Heart left ventricle (tissue), 16 donors: ENCODE results near the gene ULK4. TPM values are rescaled to one million over a fixed set of nuclear protein-coding genes. Genes with fewer than 3 reads are reported as not detected.
"Not testable (repeated sequence)": the region's sequence is repeated elsewhere in the genome, so short reads cannot be mapped to it uniquely, and the experiment has no call there.

Experiments used
- ATAC-seq, 4 donors: fragments of 200-7000 bp; cut with Tn5 transposase; one replicate each; pipeline ENCODE4 v1.9.1; 2020 to 2022; ENCODE audit warnings: moderate library complexity in 4 of 4, mild to moderate bottlenecking in 3 of 4, moderate number of reproducible peaks in 1 of 4
- DNase-seq, 5 donors: peaks; one replicate each; pipeline ENCODE4 v3.0.0-alpha.2; 2020
- H3K27ac ChIP-seq, 12 donors: fragments of 200-600 bp; sonication (generic) in 4 of 12; one replicate each; pipeline versions ENCODE4 v1.5.0 to v1.8.0; 2016 to 2022; ENCODE audit warnings: mild to moderate bottlenecking in 2 of 12
- H3K27me3 ChIP-seq, 9 donors: fragments of 200-600 bp; sonication (generic) in 2 of 9; one replicate each; pipeline versions ENCODE4 v1.5.1 to v1.8.0; 2016 to 2022; ENCODE audit warnings: mild to moderate bottlenecking in 3 of 9
- H3K36me3 ChIP-seq, 9 donors: fragments of 200-600 bp; sonication (generic) in 2 of 9; one replicate each; pipeline versions ENCODE4 v1.5.0 to v1.8.0; 2018 to 2022; ENCODE audit warnings: mild to moderate bottlenecking in 2 of 9
- H3K4me1 ChIP-seq, 12 donors: fragments of 200-600 bp; sonication (generic) in 4 of 12; one replicate each; pipeline versions ENCODE4 v1.5.0 to v1.8.0; 2016 to 2022; ENCODE audit warnings: mild to moderate bottlenecking in 3 of 12
- H3K4me3 ChIP-seq, 12 donors: fragments of 200-600 bp; sonication (generic) in 4 of 12; one replicate each; pipeline versions ENCODE4 v1.5.0 to v1.8.0; 2017 to 2022; ENCODE audit warnings: mild to moderate bottlenecking in 9 of 12, moderate library complexity in 4 of 12
- H3K9me3 ChIP-seq, 12 donors: fragments of 200-600 bp; sonication (generic) in 4 of 12; one replicate each; pipeline versions ENCODE4 v1.5.0 to v1.8.0; 2016 to 2022; ENCODE audit warnings: mild to moderate bottlenecking in 1 of 12
- CTCF ChIP-seq, 12 donors: fragments of 200-600 bp; sonication (generic) in 4 of 12; IDR thresholded peaks; one replicate each; pipeline versions ENCODE4 v1.5.0 to v1.8.0; 2018 to 2022; ENCODE audit warnings: antibody characterized with exemption in 12 of 12, mild to moderate bottlenecking in 5 of 12
- POLR2A ChIP-seq, 2 donors: fragments of 450-650 bp; IDR thresholded peaks; one replicate each; pipeline ENCODE4 v1.6.1; 2017; ENCODE audit warnings: antibody characterized with exemption in 2 of 2, mild to moderate bottlenecking in 2 of 2, moderate library complexity in 2 of 2
- WGBS, 4 donors: extraction: QIAGEN DNeasy Blood & Tissue Kit in 2 of 4; methylation state at CpG; one replicate each; pipeline versions ENCODE4 v1.1.5 to v1.1.7; 2013 to 2018; 5-methylcytosine and 5-hydroxymethylcytosine counted together
- intact Hi-C, 10 donors: fragments of 100-400 bp; cut with DNase I; formaldehyde crosslinking; loops; one replicate each; pipeline versions ENCODE4 v1.11.1 to v1.14.2; 2022
- polyA plus RNA-seq, 2 donors: library from polyadenylated mRNA; stranded (reverse); fragments of 200-250 nt; gene quantifications; one replicate each; pipeline ENCODE4 v1.2.3, GENCODE V29; 2013
- total RNA-seq, 9 donors: library from RNA; depleted of rRNA in 2 of 9; stranded (reverse); fragments of >200 nt in 2 of 9; fragmentation: NEBNext Ultra II Directional in 3 of 9; extraction: Animal tissue kit (Norgen Biotek cat#: 25700) in 3 of 9; gene quantifications; one replicate each; pipeline versions ENCODE4 v1.1.0 to v1.2.4, GENCODE V29; 2016 to 2023
- donor health status: ischemic (EF 13 %, LVEDD 7.1; RV severe dilation, severe dysfunction).
- donor health status: healthy with polysubstance abuse.
- donor health status: DM: no; HTN: yes; CAD: no.
- donor health status: DM: no; HTN: no; CAD: no.
- donor health status: ischemic (EF 25% LVEDD 6.9; RV normal size, moderate dysfunction).
- donor health status: ischemic (EF 25% LVEDD 5.7; RV mildly dilated, moderate dysfunction).
- donor health status: healthy.
- donor health status: DM: yes; HTN: yes; CAD: no.
- donor health status: ischemic (EF 35%, LVEDD 5.7; RV mildly dilated, moderate dysfunction).
- donor health status: nonischemic (EF 11% LVEDD 7.7; RV severe dilation, severe dysfunction).
- donor health status: DM: yes; HTN: yes; CAD: no.
- donor health status: PGD.
- donor health status: ischemic (EF 29% LVEDD 5.4; RV normal size, mild dysfunction).
- donor health status: nonischemic (EF 23%, LVEDD 6.1; RV moderate dilation, normal function).

The ULK4 gene
- total and polyA plus RNA-seq, 11 donors: 0.91 to 6.1 (median 2.1) TPM

GRCh38 chr3:41768363-41768762 lies 193.5 kb downstream of the ULK4 start:
- intact Hi-C loops: no loop called here
- ATAC-seq (no peak), DNase-seq (no peak)
- Histone ChIP-seq H3K27me3 (no peaks in the 10 kb centered on the region), H3K4me1 (peaks cover 0 to 4% (median 0%) of the 10 kb centered on the region in 12 donors), H3K4me3 (no peak overlapping the region), H3K36me3 (no peaks in the 10 kb centered on the region), H3K9me3 (no peaks in the 10 kb centered on the region), H3K27ac (no peak overlapping the region)
- WGBS, 4 donors: 72 to 93% (median 84%) methylated on average over 1 of the region's 1 CpG
- TF ChIP-seq POLR2A (IDR thresholded peaks at IDR 0.05) (no peak), CTCF (IDR thresholded peaks at IDR 0.05) (no peak)

GRCh38 chr3:41762867-41763266 lies 199.0 kb downstream of the ULK4 start:
- H3K4me1 ChIP-seq, H3K27ac ChIP-seq, intact Hi-C loops, H3K27me3 ChIP-seq, H3K4me3 ChIP-seq, DNase-seq, ATAC-seq, H3K9me3 ChIP-seq, H3K36me3 ChIP-seq: not testable (repeated sequence)
- 73 to 84% (median 80%) methylated on average over 7 of the region's 7 CpGs for WGBS, 4 donors

- Histone ChIP-seq H3K9me3 (no peaks in the 10 kb centered on the region), H3K4me3 (no peak overlapping the region), H3K27me3 (no peaks in the 10 kb centered on the region), H3K27ac (no peak overlapping the region), H3K36me3 (no peaks in the 10 kb centered on the region), H3K4me1 (no peaks in the 10 kb centered on the region)
- TF ChIP-seq POLR2A (IDR thresholded peaks at IDR 0.05) (no peak), CTCF (IDR thresholded peaks at IDR 0.05) (no peak)
- DNase-seq (no peak), ATAC-seq (no peak)
- intact Hi-C loops: no loop called here
These were observed 208.3 kb downstream of the ULK4 start for GRCh38 chr3:41753651-41754050.

- ATAC-seq (no peak), DNase-seq (no peak)
- intact Hi-C loops: no loop called here
- no peaks in the 10 kb centered on the region for H3K4me1 ChIP-seq
- no peaks in the 10 kb centered on the region for H3K27me3 ChIP-seq
- TF ChIP-seq POLR2A (IDR thresholded peaks at IDR 0.05): no peak
- TF ChIP-seq CTCF (IDR thresholded peaks at IDR 0.05): no peak
- H3K36me3 ChIP-seq: no peaks in the 10 kb centered on the region
- no peak overlapping the region for H3K27ac ChIP-seq
- no peak overlapping the region for H3K4me3 ChIP-seq
- H3K9me3 ChIP-seq: no peaks in the 10 kb centered on the region
These were observed 210.3 kb downstream of the ULK4 start for GRCh38 chr3:41751597-41751996.

GRCh38 chr3:41749988-41750387 lies 211.9 kb downstream of the ULK4 start:
- Histone ChIP-seq H3K27ac (no peak overlapping the region), H3K4me1 (no peaks in the 10 kb centered on the region), H3K27me3 (no peaks in the 10 kb centered on the region), H3K36me3 (no peaks in the 10 kb centered on the region), H3K4me3 (no peak overlapping the region), H3K9me3 (no peaks in the 10 kb centered on the region)
- 92 to 95% (median 95%) methylated on average over 4 of the region's 4 CpGs for WGBS, 4 donors
- TF ChIP-seq CTCF (IDR thresholded peaks at IDR 0.05) (no peak), POLR2A (IDR thresholded peaks at IDR 0.05) (no peak)
- intact Hi-C loops: no loop called here
- ATAC-seq (no peak), DNase-seq (no peak)
